NT2/D1 (cell line): ENCODE data around the gene MEIS2.

Experiments used
- SUZ12 ChIP-seq: IDR thresholded peaks from 2 replicates; pipeline ENCODE4 v1.6.1; 2011; ENCODE audit not compliant: insufficient read length, insufficient read depth; ENCODE audit errors: extremely low read depth
- YY1 ChIP-seq: IDR thresholded peaks from 2 replicates; pipeline ENCODE4 v1.6.1; 2011; ENCODE audit not compliant: insufficient read length, insufficient read depth
- ZNF274 ChIP-seq: IDR thresholded peaks from 2 replicates; pipeline ENCODE4 v1.6.1; 2011; ENCODE audit warnings: mild to moderate bottlenecking, low read depth, low read length

GRCh38 chr15:36951731-36952247 lies 148.6 kb downstream of the MEIS2 start:
- TF ChIP-seq ZNF274 (no peak), YY1 (no peak), SUZ12 (no peak)
